ENCODE measurements around the gene SUCLA2. TPM values are rescaled to one million over a fixed set of nuclear protein-coding genes. Genes with fewer than 3 reads are reported as not detected.

SUCLA2 gene
- 26.2 to 31.8 TPM (median 30.1 TPM) in 5 replicates for total RNA-seq (2022; extraction: Qiagen RNA extraction; ENCODE audit: low read depth)

DNA sequence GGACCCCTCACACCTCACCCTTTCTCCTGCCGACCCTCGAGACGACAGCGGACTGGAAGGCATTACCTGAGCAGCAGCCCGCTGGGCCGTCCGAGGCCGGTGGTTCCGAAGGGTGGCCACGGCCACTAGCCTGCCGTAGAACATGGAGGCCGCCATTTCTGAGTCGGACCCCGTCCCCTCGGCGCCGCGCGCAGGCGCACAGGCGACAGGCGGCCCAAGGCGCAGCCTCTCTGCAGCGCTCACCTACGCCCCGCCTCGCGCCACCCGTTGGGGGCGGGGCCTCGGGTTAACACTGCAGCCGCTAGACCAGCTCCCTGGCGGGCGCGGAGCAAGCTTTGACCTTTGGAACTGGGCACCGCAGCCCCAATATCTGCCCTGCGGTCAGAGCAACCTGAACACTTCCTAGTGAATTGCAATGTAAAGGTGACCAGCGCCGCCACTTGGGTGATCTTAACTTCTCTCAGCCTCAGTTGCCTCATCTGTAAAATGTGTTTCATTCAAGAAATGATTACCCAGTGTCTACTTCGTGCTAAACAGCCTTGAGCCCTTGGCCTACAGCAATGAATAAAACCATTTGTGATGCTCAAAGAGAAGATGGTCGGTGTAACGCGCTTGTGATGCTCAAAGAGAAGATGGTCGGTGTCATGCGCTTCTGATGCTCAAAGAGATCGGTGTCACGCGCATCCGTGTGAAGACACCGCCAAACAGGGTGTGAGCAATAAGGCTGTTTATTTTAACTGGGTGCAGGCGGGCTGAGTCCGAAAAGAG, at the start of gene SUCLA2:
Gene SUCLA2, minus strand, starts transcription at position 160 of the 768 bp plus-strand sequence. Its CDS starts 4 bp downstream, at position 156.

DNA sequence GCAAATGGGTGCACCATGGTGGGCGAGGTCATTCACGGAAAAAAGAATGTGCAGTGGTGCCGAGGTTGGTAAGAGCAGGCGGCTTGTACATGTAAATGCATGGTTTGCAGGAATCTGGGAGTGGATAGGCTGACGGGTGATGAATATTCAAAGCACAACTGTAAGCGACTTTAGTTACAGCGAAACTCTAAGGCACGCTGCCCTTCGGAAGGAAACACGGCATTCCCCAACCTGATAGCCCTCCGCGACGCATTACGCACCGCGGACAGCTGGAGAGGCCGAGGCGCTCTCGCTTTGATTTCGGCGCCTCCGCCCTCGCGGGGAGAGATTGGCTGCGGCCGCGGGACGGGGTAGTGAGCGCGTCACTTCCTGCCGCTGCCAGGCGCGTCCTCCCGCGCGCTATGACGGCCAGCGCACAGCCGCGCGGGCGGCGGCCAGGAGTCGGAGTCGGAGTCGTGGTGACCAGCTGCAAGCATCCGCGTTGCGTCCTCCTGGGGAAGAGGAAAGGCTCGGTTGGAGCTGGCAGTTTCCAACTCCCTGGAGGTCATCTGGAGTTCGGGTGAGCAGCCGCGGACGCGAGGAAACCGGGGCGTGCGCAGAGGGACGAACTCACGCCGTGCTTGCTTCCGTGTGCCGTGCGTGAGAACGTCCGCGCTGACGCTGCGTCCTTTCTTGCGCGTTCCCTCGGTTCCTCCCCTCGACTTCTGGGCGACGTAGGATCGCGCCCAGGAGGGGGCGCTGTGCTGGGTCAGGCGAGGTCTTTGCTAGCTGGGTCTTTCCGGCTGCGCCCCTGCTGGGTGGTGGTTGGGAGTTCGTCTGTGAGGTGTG, 36.5 kb upstream of the SUCLA2 start, which contains the start of gene NUDT15:
Gene NUDT15, plus strand, starts transcription at position 381 of the 828 bp plus-strand sequence. Its CDS starts 21 bp downstream, at position 402.

Other genes starting within 250 kb of the SUCLA2 start
- gene NUDT15, start 36.5 kb upstream of the SUCLA2 start, total RNA-seq (2022; extraction: Qiagen RNA extraction; ENCODE audit: low read depth) = 19.4 to 31.0 TPM (median 29.3 TPM) in 5 replicates
- 29.3 to 46.4 TPM (median 37.0 TPM) in 5 replicates for gene MED4, start 93.8 kb upstream of the SUCLA2 start, total RNA-seq (2022; extraction: Qiagen RNA extraction; ENCODE audit: low read depth)
- gene ITM2B, start 231.9 kb upstream of the SUCLA2 start, total RNA-seq (2022; extraction: Qiagen RNA extraction; ENCODE audit: low read depth) = 121 to 178 TPM (median 150 TPM) in 5 replicates

Data from A549 treated with RU486 at 1 μM for 4 hours (cell line).